ENCODE measurements around the gene FGGY.

FGGY gene

DNA sequence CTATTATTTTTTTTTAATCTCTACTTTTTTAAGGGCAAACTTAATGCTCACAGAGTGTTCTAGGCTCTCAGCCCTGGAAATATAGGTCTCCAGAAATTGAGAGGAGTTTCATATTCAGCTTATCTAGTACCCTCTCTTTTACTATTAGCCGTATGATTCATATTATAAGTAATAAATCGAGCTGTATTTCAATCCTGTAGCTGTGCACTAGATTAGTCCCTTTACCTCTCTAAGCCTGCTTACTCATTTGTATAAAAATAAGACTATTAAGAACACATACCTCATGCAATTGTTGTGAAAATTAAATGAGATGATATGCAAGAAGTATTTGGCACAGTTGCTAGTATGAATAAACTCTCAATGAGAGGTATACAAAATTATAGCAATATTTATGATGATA, 389.7 kb downstream of the FGGY start:
- no peak for DNase-seq

DNA sequence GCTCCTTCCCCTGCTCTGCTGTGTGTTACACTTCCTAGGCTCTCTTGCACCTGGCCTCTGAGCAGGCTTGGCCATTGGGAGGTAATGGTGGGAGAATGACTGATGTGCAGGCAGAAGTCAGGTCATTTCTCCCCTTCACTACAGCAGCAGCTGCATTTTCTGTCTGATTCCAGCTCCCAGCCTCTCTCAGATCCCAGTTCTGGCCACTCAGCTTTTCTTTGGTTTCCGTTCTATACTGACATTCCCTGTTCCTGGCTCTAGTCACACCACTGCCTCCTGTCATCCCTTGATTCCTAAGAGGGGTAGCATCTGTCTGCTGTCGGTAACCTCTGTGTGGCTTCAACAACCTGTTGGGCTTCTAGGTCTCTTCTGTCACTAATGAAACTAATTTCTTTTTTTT, 390.2 kb downstream of the FGGY start:
- DNase-seq, result no peak

- DNase-seq, result peak in 1 of 4 experiments; percentile 24
Observed at GRCh38 chr1:59688976-59689375, 392.1 kb downstream of the FGGY start.

- no peak for DNase-seq
Observed at GRCh38 chr1:59689730-59690129, 392.8 kb downstream of the FGGY start.

- DNase-seq, result no peak
Observed at GRCh38 chr1:59690171-59690930, 393.5 kb downstream of the FGGY start.

GRCh38 chr1:59691261-59691660, 394.4 kb downstream of the FGGY start:
- no peak for DNase-seq

DNA sequence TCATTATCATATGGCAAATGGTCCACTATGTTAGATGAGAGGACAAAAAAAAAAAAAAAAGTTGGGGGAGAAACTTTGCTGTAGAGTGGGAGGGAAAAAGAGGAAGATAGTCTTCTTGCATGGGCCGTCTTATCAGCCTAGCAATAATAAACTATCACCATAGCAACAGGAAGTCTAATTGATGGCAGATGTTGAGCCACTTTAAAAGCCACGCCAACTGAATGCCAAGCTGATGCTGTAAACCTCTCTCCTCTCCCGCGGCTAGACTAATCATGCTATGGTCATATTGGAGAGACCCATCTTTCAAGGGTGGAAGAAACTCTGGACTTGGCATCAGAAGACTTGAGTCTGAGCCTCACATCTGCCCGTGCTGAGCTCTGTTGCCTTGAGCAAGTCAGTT, 395.7 kb downstream of the FGGY start:
- DNase-seq, result peak; percentile 52 to 90 (median 73)

- peak in 1 of 4 experiments; percentile 38 for DNase-seq
Observed at GRCh38 chr1:59693406-59693805, 396.5 kb downstream of the FGGY start.

DNA sequence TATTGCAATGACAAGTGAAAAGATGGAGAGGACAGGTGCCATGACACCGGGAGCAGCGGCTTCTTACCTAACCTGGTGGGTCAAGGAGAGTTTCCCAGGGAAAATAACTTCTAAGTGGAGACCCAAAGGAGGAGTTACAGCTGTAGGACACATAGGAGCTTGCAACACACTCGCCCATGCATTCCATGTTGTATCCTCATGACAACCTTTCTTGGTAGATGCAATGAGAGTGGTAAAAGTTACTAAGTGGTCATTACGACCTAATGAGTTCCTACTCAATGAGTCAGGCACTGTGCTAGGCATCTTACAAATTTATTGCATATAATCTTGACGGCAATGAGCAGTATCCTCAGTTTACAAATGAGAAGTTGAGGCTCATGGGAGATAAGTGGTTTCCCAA, 398.4 kb downstream of the FGGY start:
- peak in 1 of 4 experiments; percentile 35 for DNase-seq

DNA sequence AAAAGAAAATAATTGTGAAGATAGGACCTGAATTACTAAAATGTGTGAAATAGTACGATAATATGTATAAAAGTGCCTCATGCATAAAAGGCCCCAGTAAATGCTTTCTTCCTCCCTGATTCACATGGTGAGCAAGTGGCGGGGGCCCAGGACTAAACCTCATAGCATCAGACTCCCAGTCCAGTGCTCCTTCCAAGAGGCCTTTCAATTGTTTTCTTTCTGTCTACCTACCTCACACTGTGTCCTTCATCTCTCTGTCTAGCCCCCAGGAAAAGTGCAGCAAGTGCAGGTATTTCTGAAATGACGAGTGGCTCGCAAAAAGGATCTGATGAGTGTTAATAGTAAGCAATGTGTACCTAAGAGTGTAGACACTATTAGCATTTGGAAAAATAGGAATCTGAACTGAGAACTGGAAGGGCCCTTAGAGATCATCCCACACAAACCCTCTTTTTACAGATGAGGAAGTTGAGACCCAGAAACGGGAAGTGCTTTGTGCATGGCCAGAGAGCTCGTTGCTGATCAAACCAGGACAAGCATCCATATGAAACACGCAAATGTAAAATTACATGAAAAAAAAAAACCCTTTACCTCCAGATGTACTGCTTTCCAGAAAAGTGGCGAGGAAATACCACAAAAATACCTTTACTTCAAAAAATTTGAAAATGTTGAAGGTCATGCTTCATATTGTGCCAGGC, 399.7 kb downstream of the FGGY start:
- peak; percentile 81 to 95 (median 88) for DNase-seq

GRCh38 chr1:59697150-59697800, 400.4 kb downstream of the FGGY start:
- DNase-seq, result peak; percentile 35 to 71 (median 40)

GRCh38 chr1:59698386-59698785, 401.5 kb downstream of the FGGY start:
- DNase-seq, result no peak

DNA sequence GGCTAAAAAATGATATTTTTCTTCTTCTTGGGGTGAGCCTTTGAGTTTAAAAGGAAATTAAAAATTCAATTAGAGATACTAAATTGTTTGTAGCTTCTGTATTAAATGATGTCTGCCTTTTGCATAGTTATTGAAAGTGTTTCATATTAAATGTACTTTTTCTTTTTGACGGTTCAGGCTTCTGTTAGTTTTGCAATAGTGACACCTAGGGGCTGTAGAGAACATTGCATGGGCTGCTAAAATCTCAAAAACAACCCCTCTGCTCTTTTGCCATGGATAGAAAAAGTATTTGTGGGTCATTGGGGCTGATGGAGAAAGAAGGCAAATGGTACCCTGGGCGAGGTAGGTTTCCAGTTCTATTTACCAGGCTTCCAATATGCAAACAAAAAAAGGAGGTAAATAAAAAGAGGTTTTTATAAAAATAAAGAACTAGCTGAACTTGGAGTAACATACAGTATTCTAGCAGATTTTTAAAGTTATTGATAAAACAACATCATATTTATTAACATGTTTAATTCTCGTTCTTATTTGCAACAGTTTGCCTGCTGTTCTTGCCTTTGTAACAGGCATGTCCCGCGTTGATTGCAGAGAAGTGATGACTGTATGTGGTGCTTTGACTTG, 402.4 kb downstream of the FGGY start:
- peak; percentile 59 to 85 (median 66) for DNase-seq

GRCh38 chr1:59701376-59701775, 404.5 kb downstream of the FGGY start:
- no peak for DNase-seq

DNA sequence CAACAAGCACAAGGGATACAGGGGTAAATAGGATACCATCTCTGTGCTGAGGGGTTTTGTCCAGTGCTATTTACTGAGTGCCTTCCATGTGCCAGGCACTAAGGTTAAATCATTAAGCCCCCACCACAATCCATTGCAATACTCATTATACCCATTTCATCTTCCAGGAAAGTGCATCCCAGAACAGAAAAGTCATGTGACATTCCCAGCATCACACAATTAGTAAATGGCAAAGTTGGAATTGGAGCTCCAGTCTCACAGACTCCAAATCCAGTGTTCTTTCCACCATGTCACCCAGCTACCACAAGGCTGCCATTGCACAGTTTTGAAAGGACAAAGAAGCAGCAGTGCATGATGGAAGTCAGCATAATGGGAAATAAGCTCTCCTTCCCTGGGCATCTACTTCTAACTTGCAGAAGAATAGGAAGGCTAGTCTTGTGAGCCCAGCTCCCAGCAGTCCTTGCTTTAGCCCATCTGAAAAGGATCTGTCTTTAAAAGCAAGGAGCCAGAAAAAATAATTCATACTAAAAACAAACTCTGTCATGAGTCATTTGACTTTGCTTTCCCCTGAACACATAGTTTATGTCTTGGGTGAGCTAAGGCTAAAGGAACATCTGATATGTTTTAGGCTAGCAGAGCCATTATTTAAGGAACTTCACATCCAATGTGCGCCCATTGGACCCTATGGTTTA, 406.5 kb downstream of the FGGY start:
- DNase-seq, result peak in 1 of 4 experiments; percentile 26

GRCh38 chr1:59703918-59704378, 407.1 kb downstream of the FGGY start:
- no peak for DNase-seq

DNA sequence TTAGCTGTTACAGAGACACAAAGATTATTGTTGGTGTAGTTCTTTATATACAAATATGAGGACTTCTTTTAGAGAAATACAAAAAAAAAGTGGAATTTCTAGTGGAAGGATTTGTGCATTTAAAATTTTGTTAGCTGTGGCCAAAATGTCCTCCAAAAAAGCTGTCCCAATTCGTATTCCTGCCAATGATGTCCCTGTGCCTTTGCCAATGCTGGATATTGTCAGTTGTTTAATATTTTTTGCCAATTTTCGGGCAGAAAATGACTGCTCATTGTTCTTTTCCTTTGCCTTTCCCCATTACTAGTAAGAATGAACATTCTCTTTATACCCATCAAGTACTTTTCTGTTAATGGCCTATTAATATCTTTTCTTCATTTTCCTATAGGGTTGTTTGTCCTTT, 407.8 kb downstream of the FGGY start:
- DNase-seq, result no peak

DNA sequence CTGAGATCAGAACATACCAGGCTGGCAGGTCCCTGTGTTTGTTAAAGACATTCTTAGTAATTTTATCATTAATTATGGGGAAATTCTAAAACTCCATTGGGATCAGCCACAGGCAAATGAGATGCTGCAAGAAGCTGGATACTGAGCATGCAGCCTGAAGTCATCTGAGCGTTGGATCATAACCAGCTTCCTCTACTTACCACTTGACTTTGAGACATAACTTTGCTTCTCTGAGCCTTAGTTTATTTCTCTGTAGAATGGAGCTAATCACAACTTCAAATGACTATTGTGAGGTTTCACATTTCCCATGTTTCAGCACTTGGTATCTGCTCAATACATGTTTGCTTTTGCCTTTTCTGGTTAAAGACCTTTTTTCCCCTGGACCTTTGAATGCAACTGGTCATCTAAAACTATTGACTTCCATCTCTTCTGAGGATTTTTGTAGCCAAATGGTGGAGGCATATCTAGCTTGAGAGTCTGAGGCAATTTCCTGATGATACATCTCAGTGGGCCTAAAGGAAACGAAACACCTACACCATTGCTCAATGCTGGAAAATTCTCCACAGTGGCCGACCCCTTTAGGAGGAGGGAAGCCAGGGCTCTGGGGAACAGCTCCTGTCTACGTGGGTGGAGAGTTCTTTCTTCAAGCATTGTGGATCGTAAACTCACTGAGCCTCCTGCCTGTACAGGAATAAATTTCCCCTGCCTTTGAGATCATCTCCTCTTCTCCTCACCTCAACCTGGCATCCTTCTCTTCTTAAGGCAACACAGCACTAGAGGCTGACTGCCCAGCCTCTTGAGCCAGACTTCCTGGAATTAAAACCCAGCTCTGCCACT, 408.8 kb downstream of the FGGY start:
- peak; percentile 83 to 95 (median 90) for DNase-seq

DNA sequence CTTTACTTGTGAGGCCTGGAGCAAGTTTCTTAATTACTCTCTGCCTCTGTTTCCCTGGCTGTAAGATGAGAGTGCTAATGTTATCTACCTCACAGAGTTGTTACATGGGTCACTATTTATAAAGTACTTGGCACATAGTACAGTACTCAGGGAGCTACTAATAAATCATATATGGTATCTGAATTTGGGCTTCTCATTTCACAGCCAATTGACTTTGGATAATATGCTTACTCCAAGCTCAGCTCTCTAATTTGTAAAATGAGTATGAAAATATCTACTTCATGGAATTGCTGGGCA, 409.4 kb downstream of the FGGY start:
- no peak for DNase-seq

GRCh38 chr1:59707178-59707791, 410.4 kb downstream of the FGGY start:
- peak in 3 of 4 experiments; percentile 67 to 72 (median 68) for DNase-seq

DNA sequence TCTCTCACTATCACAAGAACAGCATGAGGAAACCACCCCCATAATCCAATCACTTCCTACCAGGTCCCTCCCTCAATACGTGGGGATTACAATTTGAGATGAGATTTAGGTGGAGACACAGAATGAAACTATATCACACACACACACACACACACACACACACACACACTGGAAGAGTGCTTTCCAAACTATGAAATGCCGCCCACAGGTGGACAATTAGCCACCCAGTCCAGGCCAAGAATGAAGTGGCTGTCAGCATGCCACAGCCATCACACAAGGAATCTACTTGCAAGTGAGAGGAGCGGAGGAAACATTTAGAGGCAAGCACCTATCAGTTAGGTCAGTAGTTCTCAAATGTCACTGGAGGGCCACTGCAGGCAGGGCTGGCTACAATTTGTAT, 412.4 kb downstream of the FGGY start:
- DNase-seq, result no peak

Data from suppressor macrophage (primary cell).